GM21526 (cell line): ENCODE results near the gene TMEM88.
A peak's percentile ranks its signal among the peaks of the same experiment; 100 is the strongest.
"Not testable (repeated sequence)": the region's sequence is repeated elsewhere in the genome, so short reads cannot be mapped to it uniquely, and the experiment has no call there.

Experiments
- ATAC-seq: cut with Tn5 transposase; IDR thresholded peaks from one replicate; pipeline ENCODE4 v1.9.1; 2021; ENCODE audit warnings: moderate library complexity; ENCODE audit not compliant: unreplicated experiment, low FRiP score

TMEM88 gene

DNA sequence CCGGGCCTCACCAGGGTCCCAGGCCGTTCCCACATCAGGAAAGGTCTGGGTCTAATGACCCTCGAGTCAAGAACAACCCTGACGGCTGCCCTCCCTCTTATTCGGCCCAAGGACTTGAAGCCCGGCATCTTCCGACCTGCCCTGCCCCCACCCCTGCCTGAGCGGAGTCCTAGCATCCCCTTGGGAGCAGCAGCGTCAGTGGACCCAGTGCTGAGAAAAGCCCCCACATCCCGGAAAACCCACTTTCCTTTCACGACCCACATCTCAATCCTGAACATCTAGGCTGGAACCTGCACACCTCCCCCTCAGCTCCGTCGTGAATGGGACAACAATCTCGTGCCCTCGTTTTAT lies 769 bp downstream of the TMEM88 start:
- no peak for ATAC-seq

- no peak for ATAC-seq
Measured at GRCh38 chr17:7856011-7856810, 1.3 kb downstream of the TMEM88 start.

- peak; percentile 60 for ATAC-seq
Measured at GRCh38 chr17:7856811-7857712, 2.2 kb downstream of the TMEM88 start, which contains the start of gene NAA38. TSS of gene NAA38 (minus strand) at chr17:7857559. CDS start at chr17:7857463, 96 bp downstream.

- ATAC-seq: peak; percentile 26
Measured at GRCh38 chr17:7857713-7858521, 3.1 kb downstream of the TMEM88 start, which contains the start of gene CYB5D1. TSS of gene CYB5D1 (plus strand) at chr17:7858003. CDS start at chr17:7858135, 132 bp downstream.

DNA sequence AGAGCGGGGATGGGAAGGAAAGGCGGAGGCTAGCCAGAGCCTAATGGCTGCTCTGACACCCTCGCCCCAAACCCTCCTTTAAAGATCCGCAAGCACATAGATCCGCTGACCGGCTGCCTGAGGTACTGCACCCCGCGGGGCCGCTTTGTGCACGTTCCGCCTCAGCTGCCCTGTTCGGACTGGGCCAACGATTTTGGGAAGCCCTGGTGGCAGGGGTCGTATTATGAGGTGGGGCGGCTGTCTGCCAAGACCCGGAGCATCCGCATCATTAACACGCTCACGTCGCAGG lies 3.6 kb downstream of the TMEM88 start:
- no peak for ATAC-seq

- no peak for ATAC-seq
Measured at GRCh38 chr17:7859028-7859427, 4.2 kb downstream of the TMEM88 start.

GRCh38 chr17:7862692-7863437 lies 8.0 kb downstream of the TMEM88 start:
- ATAC-seq: no peak

DNA sequence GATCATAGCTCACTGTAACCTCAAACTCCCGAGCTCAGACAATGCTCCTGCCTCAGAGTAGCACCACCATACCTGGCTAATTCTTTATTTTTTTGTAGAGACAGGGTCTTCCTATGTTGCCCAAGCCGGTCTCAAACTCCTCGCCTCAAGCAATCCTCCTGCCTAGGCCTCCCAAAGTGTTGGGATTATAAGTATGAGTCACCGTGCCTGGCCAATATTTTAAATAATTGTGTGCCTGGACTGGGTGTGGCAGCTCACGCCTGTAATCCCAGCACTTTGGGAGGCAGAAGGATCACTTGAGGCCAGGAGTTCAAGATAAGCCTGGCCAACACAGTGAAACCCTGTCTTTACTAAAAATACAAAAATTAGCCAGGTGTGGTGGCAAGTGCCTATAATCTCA lies 9.5 kb downstream of the TMEM88 start:
- ATAC-seq: not testable (repeated sequence)

- no peak for ATAC-seq
Measured at GRCh38 chr17:7864995-7865650, 10.3 kb downstream of the TMEM88 start.

GRCh38 chr17:7867881-7868329 lies 13.0 kb downstream of the TMEM88 start:
- no peak for ATAC-seq

DNA sequence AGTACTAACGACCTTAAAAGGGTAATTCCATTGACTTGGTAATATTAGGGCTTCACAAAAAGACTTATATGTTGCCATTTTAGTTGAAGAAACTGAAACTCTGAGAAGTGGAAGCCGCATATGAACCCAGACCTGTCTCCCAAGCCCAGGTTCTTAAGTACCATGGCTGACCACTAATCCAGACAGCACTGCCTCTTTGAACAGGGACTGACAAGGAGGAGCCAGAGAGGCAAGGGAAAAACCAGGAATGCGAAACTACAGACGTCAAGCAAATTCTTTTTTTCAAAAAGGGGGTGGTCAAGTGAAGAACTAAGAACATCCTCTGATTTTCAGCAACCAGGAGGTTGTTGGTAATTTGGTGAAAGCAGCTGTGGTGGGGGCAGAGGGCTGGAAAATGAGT lies 18.2 kb downstream of the TMEM88 start:
- ATAC-seq: no peak

GRCh38 chr17:7875804-7876370 lies 21.0 kb downstream of the TMEM88 start:
- ATAC-seq: no peak

DNA sequence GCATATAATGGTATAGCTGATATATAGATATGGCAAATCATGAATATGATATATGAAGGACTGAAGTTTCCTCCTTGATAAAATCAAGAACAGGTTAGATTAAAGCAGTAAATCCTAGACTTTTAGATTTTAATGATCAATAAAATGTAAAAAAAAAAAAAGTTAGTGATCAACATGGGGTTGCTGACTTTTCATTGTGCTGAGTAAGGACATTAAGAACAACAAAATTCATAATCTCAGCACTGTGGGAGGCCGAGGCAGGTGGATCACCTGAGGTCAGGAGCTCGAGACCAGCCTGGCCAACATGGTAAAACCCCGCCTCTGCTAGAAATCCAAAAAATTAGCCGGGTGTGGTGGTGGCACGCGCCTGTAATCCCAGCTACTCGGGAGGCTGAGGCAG lies 23.4 kb downstream of the TMEM88 start:
- no peak for ATAC-seq

DNA sequence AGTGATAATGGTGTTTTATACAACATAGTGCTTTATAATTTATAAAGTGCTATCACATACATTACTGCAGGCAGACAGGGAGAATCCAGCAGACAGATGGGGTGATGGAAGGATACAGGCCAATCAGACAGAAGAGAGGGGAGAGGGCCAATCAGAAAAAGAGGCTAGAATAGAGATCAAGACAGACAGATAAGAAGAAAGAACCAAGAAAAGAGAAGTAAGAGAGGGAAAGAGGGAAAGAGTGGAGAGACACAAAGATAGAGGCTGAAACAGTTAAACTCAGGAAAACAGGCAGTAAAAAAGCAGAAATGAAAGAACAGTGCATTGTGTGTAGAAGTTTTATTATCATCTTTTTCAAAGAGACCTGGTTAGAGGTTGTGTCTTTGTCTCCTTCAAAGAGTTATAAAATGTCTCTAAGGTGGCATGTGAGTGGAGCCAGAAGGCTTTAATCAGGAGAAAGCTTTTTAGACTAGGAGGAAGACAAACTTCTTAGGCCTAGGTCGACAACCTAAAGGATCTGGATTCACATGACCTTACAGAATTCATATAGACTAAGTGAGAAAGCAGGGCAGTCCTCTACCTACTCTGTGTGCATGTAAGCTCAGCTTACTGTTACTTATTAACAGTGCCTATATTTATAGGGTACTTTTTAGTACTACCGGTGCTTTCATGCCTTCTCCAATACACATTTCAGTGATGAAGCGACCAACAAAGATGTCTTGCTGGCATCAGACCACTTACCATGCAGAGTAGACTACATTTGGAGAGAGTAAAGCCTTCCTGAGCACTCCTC lies 25.4 kb downstream of the TMEM88 start:
- ATAC-seq: no peak

DNA sequence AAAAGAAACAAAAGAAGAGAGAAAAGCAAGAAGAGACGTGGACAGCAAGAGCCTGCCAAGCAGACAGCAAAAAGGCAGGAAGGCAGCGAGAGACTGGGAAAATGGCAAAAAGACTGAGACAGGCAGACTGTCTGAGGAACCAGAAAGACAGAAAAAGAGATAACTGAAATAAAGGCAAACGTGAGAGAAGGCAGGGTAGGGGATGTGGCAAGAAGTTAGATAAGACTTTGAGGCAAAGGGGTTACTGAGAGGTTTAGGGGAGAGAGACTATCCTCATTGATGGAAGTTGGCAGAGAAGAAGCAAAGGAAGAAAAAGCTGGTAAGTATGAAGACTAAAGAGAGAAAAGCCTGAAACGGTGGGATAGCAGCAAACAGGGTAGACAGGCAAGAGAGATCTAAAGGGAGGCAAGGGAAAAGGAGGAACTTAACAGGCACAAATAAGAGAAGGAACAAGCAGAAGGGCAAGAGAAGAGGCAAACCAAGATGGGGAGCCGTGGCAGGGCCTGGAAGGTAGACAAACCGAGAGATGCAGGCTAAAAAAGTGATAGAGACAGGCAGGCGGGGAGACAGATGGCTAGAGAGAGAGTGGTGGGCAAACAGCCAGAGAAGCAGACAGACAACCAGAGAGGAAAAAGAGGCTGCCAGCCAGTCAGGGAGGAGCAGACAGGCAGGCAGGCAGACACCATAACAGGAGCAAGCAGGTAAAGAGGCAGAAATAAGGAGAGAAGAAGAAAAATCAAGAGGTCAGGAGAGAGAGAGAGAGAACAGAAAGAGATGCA lies 26.6 kb downstream of the TMEM88 start:
- ATAC-seq: no peak

DNA sequence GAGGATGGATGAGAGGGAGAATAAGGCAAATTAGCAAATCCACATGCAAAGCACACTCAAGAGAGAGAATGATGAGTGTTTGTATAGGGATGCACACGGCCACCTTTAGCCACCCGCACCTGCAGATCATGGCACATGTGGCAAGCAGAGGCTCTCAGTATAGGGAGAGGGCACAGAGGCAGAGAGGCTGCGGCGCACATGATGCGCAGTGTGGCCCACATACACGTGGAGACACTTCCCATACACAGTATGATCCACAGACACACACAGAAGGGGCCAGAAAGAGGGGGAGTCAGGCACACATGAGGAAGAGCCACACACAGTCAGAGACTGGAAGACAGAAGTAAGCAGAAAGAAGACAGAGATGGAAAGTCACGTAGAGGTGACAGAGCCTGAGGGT lies 27.2 kb downstream of the TMEM88 start:
- no peak for ATAC-seq

- ATAC-seq: no peak
Measured at GRCh38 chr17:7882629-7883028, 27.8 kb downstream of the TMEM88 start.
